ENCODE data around the gene AIPL1.
"Not testable (repeated sequence)": the region's sequence is repeated elsewhere in the genome, so short reads cannot be mapped to it uniquely, and the experiment has no call there.

Gene AIPL1, protein sequence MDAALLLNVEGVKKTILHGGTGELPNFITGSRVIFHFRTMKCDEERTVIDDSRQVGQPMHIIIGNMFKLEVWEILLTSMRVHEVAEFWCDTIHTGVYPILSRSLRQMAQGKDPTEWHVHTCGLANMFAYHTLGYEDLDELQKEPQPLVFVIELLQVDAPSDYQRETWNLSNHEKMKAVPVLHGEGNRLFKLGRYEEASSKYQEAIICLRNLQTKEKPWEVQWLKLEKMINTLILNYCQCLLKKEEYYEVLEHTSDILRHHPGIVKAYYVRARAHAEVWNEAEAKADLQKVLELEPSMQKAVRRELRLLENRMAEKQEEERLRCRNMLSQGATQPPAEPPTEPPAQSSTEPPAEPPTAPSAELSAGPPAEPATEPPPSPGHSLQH

DNA sequence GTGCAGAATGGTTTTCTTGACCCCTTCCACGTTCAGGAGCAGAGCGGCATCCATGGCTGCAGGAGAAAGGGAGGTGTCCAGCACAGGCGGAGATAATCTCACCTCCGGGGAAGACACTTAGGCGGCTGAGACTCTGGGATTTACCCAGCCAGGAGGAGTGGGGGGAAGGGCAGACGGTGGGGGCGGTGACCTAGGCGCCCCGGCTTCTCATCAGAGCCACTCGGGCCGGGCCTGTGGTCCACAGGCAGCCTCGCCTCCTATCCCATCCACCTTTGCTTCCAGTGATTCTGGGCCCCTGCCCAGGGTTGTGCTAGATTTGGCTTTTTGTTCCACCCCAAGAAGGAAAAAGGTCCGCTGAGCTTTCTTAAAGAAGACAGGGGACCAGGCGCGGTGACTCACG, at the start of gene AIPL1:
Gene AIPL1, minus strand, starts transcription at position 71 of the 400 bp plus-strand sequence. Its CDS starts 17 bp downstream, at position 54.
- DNase-seq = no peak

DNA sequence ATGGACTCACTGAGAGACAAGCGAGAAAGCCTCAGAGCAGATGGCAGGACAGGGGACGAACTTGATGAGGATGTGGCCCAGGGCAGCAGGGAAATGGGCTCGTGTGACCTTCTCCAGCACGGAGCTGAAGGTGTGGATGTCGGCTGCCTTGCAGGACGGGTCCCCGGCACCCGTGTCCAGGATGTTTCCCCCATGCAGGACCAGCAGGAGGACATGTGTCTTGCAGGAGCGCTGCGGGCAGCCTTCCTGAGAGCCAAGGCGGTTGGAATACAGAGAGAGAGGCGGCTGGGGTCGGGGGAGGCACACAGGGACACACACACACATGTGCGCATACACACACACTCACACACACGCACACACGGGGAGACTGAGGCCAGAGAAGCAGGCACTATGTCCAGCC, 48.6 kb upstream of the AIPL1 start:
- no peak for DNase-seq

DNA sequence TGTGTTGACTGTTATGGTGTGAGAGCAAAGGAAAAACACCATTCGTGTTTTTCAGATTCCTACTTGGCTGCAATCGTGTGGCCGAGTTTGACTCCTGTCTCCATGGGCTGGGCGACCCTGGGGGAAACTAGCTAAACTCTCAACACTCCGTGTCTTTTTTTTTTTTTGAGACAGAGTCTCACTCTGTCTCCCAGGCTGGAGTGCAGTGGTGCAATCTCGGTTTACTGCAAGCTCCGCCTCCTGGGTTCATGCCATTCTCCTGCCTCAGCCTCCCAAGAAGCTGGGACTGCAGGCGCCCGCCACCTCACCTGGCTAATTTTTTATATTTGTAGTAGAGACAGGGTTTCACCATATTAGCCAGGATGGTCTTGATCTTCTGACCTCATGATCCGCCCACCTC, 47.9 kb upstream of the AIPL1 start:
- not testable (repeated sequence) for DNase-seq

DNA sequence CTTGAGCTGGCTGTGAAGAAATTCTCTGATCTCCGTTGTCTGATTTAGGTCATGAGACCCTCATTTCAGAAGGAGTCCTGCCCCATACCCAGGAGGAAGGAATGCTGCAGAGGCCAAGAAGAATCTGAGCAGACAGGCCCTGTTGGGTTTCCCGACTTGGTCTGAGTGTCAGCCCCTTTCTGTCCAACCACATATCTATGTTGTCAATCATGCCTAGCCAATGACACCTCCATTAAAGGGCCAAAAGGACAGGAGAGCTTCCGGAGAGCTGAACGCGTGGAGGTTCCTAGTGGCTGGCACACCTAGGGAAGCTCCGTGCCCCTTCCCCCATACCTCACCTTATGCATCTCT, 47.2 kb upstream of the AIPL1 start:
- DNase-seq = no peak

DNA sequence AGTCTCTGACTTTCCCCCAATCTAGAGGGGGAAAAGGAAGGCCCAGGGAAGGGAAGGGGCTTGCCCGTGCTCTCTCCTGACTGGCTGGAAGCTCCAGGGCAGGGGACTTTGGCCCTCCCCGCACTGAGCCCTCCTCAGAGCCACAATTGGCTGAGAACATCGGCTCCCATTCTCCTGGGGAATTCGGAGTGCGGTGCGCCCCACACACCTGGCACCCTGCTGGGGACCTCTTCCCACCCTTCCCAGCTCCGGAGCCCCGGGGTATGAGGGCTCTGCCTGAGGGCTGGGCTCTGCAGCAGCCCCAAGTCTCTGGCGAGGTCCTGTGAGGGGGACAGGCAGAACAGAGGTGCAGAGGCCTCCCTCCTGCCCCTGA, 45.4 kb upstream of the AIPL1 start:
- DNase-seq = no peak

DNA sequence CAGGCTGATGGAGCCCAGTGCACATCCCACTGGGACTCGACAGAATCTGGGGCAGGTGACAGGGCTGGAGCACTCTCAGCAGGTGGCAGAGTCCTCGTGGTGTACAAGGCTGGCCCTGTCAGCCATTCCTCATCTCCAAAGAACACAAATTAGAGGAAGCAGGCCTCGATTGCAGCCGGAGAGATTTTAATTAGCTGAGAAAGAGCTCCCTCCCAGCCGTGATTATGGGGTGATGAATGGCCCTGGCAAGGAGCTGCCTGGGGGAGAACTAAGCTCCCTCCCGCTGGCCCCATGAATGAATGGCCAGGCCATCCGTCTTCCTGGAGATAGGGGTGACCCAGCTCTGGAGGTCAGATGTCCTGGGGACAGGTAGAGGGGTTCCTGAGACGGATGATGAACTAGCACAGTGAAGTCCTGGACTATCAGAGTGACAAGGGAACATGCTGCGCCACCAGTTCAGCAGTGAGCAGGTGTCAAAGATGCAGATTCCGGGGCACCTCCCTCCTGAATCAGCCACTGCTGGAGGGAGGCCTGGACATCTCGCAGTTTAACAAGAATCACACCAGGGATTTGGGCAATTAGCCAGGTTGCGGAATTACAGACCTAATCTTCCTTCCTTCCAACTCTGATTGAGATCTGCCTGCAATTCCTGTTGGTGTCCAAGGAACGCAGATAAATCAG, 44.8 kb upstream of the AIPL1 start:
- DNase-seq = no peak

DNA sequence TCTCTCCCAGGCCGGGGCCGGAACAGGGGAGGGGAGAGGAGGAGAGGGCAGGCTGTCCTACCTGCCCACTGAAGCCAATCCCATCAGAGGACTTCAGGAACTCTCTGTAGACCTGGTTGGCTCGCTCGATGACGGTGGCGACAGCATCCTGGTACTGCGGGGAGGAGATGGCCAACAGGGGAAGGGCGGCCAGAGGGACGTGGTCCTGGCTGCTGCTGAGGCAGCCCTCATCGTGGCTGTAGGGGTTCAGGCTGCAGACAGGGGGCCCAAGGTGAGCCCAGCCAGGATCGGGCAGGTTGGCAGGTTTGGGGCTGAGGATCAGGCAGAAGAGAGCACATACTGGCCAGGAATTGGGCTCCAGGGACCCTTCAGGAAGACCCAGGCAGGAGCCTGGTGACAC, 43.6 kb upstream of the AIPL1 start:
- DNase-seq = no peak

DNA sequence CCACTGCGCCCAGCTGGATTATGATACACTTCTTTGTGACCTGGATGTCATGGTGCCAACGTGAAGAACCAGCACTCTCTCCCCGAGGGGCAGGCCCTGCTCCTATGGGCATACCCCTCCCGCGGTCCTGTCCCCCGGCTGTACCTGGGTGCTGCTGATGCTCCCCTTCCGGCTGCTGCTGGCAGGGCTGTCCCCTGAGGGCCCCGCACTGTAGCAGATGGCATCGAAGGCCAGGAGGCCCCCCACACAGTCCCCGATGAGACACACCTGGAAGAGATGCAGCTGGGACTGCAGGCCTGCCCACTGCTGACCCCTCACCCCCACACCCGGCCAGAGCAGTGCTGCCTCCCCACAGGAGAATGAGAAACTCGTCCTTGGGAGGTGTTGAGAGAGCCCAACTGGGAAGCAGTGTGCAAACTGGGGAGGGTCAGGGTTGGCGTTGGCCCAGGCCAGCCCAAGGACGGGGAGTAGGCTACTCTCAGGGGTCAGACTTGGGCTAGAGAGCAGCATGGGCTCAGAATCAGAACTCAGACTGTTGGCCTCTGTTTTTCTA, 43.0 kb upstream of the AIPL1 start:
- DNase-seq = no peak

DNA sequence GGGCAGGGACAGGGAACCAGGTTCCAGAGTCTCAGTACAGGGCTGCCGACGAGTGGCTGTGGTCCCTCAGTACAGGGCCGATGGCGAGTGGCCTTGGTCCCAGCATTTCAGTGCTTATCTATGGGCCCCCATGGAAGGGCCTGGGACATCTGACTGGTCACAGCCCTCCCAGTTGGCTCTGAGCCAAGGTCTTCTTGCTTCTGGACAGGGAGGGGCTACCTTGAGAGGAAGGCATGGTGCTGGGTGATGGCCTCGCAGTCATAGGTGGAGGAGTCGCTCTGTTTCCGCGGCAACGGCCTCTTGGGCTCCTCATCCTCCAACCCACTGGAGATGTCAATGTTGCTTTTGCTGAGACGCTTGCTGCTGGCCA, 41.9 kb upstream of the AIPL1 start:
- no peak for DNase-seq

DNA sequence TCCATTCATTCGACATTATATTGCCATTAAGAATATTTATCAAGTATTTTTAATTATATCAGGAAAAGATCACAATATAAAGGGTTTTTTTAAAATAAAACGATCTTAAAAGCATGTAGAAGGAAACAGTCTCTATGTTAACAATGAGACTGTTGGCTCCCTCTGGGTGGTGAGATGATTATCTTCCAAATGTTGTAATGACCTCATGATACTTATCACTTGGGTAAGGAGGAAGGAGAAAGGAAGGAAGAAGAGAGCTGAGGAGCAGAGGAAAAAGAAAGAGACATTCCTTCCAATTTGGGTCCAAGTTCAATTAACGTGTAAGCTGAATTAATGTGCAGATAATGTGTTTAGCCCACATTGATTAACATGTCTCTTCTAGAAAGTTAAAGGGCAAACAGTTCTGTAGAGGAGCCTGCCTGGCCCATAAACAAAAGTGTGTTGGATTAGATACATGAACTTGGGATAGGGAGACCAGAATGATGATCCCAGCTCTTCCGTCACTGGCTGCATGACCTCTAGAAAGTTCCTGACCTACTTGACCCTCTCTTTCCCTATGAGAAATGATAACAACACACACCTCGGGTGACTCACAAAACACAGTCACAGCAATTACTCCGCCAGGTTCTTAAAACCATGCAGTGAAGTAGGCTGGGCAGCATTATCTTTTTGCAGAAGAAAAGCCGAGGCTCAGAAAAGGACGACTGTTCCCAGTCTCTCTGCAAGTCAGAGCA, 41.3 kb upstream of the AIPL1 start:
- DNase-seq = no peak

DNA sequence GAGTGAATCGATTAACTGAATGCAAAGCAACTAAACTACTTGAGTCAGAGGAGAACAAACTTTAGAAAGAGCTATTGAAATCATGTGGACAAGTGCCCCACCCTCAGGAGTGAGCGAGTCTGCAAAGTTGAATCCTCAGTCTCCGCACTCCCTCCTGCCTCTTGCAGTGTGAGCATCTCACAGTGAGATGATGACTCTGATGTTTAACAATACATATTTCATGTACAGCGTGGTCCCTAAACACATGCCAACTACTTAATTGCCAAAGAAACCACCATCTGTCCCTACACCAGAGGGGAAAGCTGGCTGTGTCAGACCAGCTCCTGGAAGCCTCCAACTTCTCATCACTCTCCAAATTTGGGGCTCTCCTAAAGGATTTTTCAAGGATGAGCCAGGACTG, 40.5 kb upstream of the AIPL1 start:
- DNase-seq = no peak

DNA sequence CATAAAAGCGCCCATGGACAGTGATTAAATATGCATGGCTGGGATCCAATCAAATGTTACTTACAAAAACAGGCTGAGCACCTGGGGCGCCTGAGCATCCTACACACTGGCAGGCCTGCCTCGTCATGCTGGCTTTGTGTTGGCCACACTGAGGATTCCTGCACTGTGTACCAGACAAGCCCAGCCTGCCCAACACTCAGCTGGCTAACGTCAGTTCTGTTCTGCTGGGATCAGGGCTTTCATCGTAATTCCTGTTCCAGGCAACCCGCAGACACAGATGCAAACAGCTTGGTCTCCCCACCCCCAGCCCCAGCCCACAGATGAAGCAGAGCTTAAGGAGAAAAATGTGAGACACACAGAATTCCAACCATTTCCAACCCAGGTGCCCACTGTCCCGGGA, 40.0 kb upstream of the AIPL1 start:
- DNase-seq = no peak

DNA sequence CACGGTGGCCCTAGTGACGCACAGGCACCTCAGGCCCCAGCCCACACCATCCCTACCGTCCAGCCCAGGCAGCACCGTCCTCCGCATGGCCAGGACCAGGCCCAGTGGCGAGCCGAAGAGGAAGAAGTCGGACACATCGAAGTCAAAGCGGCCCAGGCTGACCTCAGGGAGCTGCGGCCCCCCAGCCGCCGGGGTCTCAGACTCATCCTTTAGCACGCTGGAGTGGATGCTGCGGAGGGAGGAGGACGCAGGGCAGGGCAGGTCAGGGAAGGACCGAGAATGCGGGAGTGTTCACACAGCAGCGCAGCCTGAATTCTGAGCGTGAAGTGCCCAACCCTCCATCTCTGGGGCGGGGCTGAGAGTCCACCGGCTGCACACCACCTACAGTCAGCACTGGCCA, 39.5 kb upstream of the AIPL1 start:
- DNase-seq = no peak

DNA sequence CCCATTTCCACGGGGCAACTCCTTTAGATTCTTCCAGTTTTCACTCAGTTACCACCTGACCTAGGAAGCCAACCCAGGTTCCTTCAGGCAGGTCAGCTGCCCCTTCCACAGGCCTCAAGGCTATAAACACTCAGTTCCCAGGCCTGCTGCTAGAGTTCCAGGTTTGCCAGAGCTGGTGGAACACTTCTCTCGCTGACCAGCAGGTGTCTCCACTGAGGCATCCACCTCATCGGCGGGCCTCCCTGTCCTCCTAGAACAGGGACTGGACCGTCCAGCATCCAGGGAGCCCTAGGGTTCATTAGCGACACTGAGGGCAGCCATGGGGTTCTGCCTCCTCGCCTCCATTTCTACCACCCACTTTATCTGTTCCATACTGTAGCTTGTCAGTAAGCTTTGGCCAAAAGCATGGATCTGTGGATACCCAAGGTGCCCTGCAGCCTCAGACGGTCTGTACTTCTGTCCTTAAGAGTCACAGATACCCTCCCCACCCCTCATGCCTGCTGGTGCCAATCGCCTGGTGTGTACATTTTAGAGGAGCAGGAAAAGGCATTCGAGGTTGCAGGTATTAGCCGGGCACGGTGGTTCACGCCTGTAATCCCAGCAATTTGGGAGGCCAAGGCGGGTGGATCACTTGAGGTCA, 38.3 kb upstream of the AIPL1 start:
- peak; percentile 70 for DNase-seq

DNA sequence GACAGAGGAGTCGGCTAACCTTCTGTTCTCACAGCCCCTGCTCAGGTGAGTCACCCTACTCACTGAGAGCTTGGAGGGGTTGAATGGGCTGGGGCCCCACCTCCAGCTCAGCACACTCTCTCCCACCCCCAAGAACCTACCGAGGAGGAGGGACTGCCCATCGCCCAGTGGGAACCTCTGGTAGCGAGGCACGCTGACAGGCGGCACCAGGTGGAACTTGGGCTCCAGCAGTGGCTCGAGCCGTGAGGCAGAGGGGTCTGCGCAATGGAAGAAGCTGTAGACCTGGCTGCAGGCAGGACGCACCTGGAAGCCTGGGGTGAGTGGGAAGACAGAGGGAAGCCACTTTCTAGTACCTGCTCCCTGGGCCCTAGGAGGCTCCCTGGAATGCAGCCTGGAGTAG, 37.6 kb upstream of the AIPL1 start:
- no peak for DNase-seq

DNA sequence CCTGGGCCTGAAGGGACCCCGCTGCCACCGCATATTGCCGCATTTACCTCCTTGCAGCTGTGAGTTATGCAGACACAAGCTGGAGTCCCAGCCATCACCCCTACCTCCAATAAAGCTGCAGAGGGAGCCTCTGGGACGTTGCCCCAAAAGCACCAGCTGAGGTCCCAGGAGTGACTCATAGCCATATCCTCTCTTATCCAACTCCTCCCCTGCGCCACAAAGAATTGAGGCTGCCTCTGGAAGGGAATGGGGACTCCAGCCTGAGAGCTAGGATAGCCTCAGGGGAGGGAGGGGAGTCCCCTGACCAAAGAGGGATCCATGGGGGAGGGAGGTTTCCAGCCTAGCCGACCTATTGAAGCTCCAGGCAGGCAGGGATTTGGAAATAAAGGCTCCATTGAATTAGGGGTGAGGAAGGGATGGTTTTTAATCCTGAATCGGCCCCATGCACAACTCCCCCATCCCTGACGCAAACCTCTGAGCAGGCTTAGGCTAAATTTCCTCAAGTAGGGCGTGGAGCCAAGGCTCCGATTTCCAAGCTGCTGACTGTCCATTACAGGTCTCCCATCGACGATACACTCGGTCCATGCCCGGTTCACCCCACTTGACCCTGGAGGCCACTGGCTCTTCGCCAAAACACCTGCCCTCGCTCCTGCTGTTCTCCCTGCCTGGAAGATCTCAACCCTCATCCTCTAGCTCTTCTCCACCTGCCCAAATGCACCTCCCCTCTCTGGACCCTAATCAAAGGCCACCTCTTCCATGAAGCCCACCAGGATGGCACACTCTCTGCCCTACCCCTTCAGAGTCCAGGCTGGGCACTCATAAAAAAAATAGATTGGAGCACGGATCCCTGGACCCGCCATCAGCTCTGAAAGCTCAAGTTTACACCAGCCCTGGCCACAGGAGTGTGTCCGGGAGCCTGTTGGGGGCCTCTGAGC, 36.9 kb upstream of the AIPL1 start:
- DNase-seq = no peak

DNA sequence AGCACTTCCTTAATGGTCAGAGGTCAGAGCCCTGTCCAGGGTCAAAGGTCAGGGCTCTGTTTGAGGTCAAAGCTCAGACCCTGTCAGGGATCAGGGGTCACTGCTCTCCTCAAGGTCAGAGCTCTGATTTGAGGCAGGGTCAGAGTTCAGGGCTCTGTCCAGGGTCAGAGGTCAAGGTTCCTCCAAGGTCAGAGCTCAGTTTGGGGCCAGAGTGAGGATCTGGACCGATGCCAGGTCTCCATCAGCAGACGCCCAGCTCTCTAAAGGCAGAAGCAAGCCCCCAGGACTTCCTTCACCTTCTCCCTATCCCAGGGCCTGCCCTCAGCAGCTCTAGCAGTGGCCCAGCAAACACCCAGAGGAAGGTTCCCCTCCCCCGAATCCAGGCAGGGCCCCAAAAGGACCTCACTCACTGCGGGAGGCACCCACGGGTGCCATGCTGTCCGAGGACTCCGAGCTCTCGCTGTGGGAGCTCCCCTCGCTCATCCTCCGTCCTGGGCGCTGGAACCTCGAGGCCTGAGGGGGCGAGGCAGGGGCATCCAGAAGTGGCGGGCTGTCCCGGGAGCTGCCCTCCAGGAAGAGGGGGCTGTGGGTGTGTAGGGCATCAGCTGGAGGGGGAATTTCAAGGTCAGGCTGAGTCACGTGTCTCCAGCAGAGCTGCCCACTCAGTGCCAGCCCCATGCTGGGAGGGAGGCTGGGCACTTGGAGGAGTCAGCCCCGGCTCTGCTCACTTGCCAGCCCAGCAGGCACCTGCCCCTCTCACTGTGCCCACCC, 36.0 kb upstream of the AIPL1 start:
- DNase-seq = no peak

DNA sequence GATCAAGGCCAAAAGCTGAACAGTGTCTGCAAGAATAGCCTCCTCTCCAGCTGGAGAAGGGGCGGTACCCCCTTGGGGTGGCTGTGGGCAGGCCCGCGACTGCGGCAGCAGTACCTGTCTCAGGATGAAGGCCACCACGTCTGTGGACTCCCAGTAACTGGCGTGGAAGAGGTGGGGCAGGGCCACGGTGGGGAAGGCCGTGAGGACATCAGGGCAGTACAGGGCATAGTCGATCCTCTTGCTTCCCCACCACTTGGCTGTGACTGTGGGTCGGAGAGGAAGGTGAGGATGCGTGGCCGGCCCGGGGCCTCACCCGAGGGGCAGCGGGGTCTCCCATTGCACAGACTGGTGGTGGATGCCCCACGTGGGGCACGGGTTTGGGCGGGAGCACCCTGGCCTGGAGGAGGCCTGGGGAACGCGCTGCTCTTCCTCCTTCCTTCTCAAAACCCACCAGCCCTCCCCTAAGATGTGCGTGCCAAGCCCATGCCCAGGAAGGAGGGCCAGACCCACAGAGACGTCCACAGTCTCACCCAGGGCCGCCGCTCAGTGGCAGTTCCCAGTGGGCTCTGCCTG, 35.3 kb upstream of the AIPL1 start:
- no peak for DNase-seq

DNA sequence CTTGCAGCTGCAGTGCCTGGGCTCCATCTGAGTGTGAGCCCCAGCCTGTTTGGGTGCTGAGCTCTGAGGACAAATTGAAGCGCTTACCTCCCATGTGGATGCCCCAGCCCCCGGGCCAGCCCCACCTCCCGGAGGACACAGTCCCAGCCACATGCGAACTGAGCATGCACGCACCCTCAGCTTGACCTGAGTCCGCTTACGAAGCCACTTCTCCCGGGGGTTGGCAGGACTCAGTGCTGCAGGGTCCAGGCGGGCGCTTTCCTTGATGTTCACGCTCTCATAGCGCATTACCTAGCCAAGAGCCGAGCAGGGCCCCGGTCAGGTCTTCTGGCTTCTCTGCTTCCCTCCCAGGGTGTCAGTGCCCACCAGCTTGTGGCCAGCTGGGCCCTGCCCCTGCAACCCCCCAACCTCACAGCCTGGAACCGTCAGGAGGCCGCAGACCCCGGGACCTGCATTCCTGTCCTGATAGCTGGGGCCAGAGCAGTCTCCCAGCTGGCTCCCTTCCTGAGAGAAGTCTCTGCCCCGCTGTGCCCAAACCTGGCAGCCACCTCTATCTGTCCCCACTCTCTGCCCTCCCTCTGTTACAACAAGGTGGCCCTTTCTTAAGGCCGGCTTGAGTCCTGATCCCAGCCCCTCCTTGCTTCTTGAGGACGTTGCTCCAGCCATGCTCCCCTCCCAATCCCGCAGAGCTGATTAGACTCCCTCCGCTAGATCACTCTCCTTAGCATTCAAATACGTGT, 33.3 kb upstream of the AIPL1 start:
- DNase-seq = no peak

DNA sequence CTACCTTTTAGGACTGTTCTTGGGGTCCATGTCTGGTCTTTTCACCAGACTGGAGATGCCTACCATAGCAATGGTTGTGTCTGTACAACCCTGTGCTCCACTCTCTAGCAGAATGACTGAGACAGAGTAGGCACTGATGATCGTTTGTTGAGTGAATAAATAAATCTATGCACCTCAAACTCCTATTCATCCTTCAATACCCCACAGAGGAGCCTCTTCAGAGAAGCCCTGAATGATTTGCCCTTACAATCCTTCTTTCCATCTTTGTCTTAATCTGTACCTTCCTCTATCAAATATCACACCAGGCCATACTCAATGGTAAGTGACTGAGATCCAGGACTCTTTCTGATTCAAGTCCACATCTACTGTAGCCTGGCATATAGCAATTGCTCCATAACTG, 32.6 kb upstream of the AIPL1 start:
- DNase-seq = no peak

All from activated T-cell treated with anti-CD3 and anti-CD28 coated beads, Interleukin-2, amount 50 U/mL, for 1 hour (primary cell).